ENCODE data around the gene INCENP.

Gene INCENP

DNA sequence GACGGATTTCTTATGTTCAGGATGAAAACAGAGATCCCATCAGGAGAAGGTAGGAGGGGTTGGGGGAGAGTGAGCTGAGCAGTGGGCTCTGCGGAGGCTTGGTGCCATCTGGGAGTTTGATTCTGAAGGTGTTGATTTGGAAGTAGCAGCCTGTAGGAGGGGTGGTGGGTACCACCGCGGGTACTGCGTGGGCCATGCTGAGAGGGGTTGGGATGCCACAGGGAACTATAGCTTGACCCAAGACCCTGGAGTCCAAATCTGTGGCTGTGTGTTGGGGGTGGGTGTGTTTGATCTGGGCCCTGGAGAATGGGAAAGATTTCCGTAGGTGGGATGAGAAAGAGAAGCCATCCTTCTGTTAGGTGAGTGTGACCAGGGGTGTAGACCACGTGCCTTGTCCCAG lies 5.0 kb downstream of the INCENP start:
- Histone ChIP-seq H3F3A (ENCODE audit: insufficient read depth) (no peaks in the 10 kb centered on the region), H3K9ac (ENCODE audit: low read length) (no peak overlapping the region), H3K4me2 (ENCODE audit: low read depth, low read length, poor library complexity, severe bottlenecking) (no peak overlapping the region), H3K36me3 (ENCODE audit: low read length) (peaks cover 3% of the 10 kb centered on the region; the same call in 1 of the 2 replicates), H3K9me3 (ENCODE audit: insufficient read depth, low read length) (no peaks in the 10 kb centered on the region), H2AFZ (ENCODE audit: low read depth, low read length, severe bottlenecking) (no peak overlapping the region), H4K20me1 (ENCODE audit: low read depth, low read length) (peaks cover 3% of the 10 kb centered on the region; the same call in 1 of the 2 replicates), H3K27me3 (ENCODE audit: low read length) (no peaks in the 10 kb centered on the region), H3K9me2 (replicated peaks; ENCODE audit: insufficient read depth, low read length) (no peaks in the 10 kb centered on the region), H3K27ac (ENCODE audit: low read depth, low read length) (no peak overlapping the region), H3K79me2 (ENCODE audit: insufficient read depth, low read length) (peaks cover 100% of the 10 kb centered on the region), H3K4me3 (ENCODE audit: insufficient read depth, low read length, poor library complexity, severe bottlenecking) (no peak overlapping the region)
- TF ChIP-seq, protein P1, sequence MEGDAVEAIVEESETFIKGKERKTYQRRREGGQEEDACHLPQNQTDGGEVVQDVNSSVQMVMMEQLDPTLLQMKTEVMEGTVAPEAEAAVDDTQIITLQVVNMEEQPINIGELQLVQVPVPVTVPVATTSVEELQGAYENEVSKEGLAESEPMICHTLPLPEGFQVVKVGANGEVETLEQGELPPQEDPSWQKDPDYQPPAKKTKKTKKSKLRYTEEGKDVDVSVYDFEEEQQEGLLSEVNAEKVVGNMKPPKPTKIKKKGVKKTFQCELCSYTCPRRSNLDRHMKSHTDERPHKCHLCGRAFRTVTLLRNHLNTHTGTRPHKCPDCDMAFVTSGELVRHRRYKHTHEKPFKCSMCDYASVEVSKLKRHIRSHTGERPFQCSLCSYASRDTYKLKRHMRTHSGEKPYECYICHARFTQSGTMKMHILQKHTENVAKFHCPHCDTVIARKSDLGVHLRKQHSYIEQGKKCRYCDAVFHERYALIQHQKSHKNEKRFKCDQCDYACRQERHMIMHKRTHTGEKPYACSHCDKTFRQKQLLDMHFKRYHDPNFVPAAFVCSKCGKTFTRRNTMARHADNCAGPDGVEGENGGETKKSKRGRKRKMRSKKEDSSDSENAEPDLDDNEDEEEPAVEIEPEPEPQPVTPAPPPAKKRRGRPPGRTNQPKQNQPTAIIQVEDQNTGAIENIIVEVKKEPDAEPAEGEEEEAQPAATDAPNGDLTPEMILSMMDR (IDR thresholded peaks at IDR 0.05; ENCODE audit: insufficient read depth, low read length, poor library complexity, severe bottlenecking), result no peak
- no peak for TF ChIP-seq EZH2phosphoT487 (conservative IDR thresholded peaks at IDR 0.05; ENCODE audit: low read length)

DNA sequence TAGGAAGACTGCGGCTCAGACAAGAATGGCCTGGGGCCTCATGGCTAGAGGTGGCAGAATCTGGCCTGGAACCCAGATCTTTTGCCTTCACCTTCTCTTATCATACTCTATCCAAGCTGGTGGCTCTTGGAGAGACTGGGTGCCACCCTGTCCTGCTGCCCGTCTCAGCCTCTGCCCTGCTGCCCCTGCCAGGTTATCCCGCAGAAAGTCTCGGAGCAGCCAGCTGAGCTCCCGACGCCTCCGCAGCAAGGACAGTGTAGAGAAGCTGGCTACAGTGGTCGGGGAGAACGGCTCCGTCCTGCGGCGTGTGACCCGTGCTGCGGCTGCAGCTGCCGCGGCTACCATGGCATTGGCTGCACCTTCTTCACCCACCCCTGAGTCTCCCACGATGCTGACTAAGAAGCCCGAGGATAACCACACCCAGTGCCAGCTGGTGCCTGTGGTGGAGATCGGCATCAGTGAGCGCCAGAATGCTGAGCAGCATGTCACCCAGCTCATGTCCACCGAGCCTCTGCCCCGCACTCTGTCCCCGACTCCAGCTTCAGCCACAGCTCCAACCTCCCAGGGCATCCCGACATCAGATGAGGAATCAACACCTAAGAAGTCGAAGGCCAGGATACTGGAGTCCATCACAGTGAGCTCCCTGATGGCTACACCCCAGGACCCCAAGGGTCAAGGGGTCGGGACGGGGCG lies 5.9 kb downstream of the INCENP start:
- peaks cover 3% of the 10 kb centered on the region; the same call in 1 of the 2 replicates for H4K20me1 ChIP-seq (ENCODE audit: low read depth, low read length)
- H3K36me3 ChIP-seq (ENCODE audit: low read length), result peaks cover 3% of the 10 kb centered on the region
- H3K4me2 ChIP-seq (ENCODE audit: low read depth, low read length, poor library complexity, severe bottlenecking), result no peak overlapping the region
- H2AFZ ChIP-seq (ENCODE audit: low read depth, low read length, severe bottlenecking), result no peak overlapping the region
- no peaks in the 10 kb centered on the region for H3K9me2 ChIP-seq (replicated peaks; ENCODE audit: insufficient read depth, low read length)
- TF ChIP-seq EZH2phosphoT487 (conservative IDR thresholded peaks at IDR 0.05; ENCODE audit: low read length), result no peak
- TF ChIP-seq, protein P1 (IDR thresholded peaks at IDR 0.05; ENCODE audit: insufficient read depth, low read length, poor library complexity, severe bottlenecking), result no peak
- no peak overlapping the region for H3K4me3 ChIP-seq (ENCODE audit: insufficient read depth, low read length, poor library complexity, severe bottlenecking)
- no peak overlapping the region for H3K9ac ChIP-seq (ENCODE audit: low read length)
- no peak overlapping the region for H3K27ac ChIP-seq (ENCODE audit: low read depth, low read length)
- no peaks in the 10 kb centered on the region for H3F3A ChIP-seq (ENCODE audit: insufficient read depth)
- H3K27me3 ChIP-seq (ENCODE audit: low read length), result no peaks in the 10 kb centered on the region
- H3K9me3 ChIP-seq (ENCODE audit: insufficient read depth, low read length), result no peaks in the 10 kb centered on the region
- H3K79me2 ChIP-seq (ENCODE audit: insufficient read depth, low read length), result peaks cover 99% of the 10 kb centered on the region

DNA sequence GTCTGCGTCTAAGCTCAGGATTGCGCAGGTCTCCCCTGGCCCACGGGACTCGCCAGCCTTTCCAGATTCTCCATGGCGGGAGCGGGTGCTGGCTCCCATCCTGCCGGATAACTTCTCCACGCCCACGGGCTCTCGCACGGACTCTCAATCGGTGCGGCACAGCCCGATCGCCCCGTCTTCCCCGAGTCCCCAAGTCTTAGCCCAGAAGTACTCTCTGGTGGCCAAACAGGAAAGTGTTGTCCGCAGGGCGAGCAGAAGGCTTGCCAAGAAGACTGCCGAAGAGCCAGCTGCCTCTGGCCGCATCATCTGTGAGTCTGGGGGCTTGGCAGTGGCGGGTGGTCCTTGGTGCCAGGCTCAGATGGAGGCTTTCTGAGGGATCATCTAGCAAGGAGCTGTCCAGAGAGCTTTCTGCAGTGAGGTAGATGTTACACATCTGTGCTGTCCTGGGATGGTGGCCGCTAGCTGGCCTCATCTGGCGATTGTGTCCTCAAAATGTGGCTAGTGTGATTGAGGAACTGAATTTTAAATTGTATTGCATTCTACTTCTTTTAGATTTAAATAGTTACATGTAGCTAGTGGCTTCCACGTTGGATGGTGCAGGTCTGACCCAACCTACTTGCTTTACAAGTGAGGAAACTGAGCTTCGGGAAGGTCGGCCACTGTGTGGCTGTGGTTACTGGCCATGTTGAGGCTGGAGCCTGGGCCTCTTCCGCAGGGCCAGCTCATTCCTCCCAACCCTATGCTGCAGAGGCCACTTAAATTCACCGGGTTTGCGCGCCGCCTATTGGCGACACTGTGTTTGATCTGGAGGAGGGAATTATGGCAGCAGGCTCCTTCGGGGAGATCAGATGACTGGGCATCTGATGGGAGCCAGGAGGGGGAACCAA lies 6.7 kb downstream of the INCENP start:
- Histone ChIP-seq H3F3A (ENCODE audit: insufficient read depth) (no peaks in the 10 kb centered on the region), H3K79me2 (ENCODE audit: insufficient read depth, low read length) (peaks cover 99% of the 10 kb centered on the region), H3K36me3 (ENCODE audit: low read length) (peaks cover 3% of the 10 kb centered on the region), H3K9me3 (ENCODE audit: insufficient read depth, low read length) (no peaks in the 10 kb centered on the region), H3K27me3 (ENCODE audit: low read length) (no peaks in the 10 kb centered on the region), H3K4me3 (ENCODE audit: insufficient read depth, low read length, poor library complexity, severe bottlenecking) (no peak overlapping the region), H3K9ac (ENCODE audit: low read length) (no peak overlapping the region), H3K27ac (ENCODE audit: low read depth, low read length) (no peak overlapping the region), H4K20me1 (ENCODE audit: low read depth, low read length) (peaks cover 3% of the 10 kb centered on the region; the same call in 1 of the 2 replicates), H2AFZ (ENCODE audit: low read depth, low read length, severe bottlenecking) (no peak overlapping the region), H3K4me2 (ENCODE audit: low read depth, low read length, poor library complexity, severe bottlenecking) (no peak overlapping the region), H3K9me2 (replicated peaks; ENCODE audit: insufficient read depth, low read length) (no peaks in the 10 kb centered on the region)
- TF ChIP-seq, protein P1 (IDR thresholded peaks at IDR 0.05; ENCODE audit: insufficient read depth, low read length, poor library complexity, severe bottlenecking), result no peak
- TF ChIP-seq EZH2phosphoT487 (conservative IDR thresholded peaks at IDR 0.05; ENCODE audit: low read length), result no peak
